Activated CD8-positive, alpha-beta memory T cell treated with anti-CD3 and anti-CD28 coated beads, Interleukin-2, amount 50 U/mL, for 1 hour (primary cell): ENCODE data around the gene ZFYVE9.
A peak's percentile ranks its signal among the peaks of the same experiment; 100 is the strongest.

ENCODE experiments used
- DNase-seq: peaks from one replicate; pipeline ENCODE4 v3.0.0-alpha.2; 2020; ENCODE audit errors: extremely low read depth

Gene ZFYVE9

DNA sequence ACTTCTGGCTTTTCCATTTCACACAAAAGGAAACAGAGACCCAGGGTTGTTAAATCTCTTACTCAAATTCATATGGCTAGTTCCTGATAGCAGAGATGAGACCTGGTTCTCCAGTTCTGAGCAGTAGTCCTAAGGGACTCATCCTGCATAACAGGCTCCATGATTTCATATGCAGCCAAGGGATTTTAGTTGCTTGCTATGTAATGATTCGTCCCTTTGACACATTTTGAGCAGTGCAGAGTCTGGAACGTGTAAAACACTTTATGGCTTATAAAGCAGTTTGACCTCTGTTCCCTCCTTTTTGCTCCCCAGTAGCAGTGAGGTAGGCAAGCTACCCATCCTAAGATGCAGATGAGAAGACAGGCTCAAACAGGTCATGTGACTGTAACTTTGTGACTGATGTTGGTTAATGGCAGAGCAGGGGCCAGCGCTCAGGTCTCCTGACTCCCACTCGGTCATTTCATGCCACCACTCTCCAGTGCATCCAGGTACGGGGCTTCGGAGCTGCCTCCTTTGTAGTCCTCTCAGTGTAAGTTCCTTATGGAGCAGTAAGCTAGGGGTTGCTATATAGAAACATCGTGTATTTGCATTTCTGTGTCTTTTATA lies 199.9 kb downstream of the ZFYVE9 start:
- DNase-seq: no peak

DNA sequence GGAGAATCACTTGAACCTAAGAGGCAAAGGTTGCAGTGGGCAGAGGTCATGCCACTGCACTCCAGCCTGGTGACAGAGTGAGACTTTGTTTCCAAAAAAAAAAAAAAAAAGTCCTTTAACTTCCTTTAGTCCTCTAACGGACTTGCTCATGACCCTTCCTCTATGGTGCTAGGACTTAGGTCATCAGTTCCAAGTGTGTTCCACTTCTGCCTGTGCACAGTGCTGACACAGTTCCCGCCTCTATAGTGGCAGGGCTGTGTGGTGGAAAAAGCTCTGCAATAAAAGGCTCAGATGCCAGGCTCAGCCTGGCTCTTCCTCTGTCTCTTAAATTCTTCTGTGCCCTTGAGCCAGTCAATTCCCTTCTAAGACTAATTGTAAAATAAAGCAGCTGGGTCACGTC lies 202.1 kb downstream of the ZFYVE9 start:
- DNase-seq: no peak

DNA sequence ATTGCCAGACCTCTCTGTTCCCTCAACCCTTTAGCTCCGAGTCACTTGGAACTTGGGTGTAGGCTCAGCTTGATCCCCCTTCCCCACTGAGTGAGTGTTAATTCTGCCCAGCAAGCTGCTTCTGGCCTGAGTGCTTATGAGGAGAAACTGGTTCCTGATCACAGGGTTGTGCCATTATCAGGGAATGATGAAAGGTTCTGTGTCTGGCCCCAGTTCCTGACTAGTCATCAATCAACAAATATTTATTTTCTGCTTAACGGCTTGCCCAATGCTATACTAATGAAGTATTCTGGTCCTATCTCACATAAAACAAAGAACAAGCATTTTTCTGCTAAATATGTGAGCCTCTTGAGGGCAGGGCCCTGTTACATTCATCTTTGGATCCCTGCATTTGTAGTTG lies 203.4 kb downstream of the ZFYVE9 start:
- DNase-seq: no peak

GRCh38 chr1:52346653-52347052 lies 204.8 kb downstream of the ZFYVE9 start:
- no peak for DNase-seq

DNA sequence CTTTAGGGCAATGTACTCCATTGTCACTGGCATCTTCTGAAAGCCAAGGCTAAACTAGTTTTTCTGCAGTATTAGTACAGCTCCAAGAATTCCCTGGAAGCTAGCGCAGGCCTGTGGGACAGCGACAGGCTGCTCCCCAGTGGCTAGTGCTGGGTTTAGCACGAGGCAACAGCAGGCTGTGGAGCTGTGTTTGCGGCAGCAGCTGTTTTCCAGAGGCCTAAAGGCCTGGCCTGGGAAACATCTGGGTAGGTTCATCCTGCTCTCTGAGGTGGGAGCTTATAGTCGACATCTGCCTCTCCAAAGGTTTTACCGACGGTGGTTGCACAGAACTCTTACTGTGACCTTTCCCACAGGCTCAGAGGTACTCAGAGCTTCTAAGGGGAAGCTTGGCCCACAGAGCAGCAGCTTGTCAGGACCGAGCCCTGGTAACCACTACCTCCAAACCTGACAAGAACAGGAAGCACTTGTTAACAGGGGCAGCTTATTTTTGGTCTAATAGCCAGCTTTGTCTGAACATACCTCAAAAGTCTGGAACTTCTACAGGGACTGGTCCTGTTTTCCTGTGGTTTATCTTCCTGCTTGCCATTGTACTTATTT lies 206.9 kb downstream of the ZFYVE9 start:
- no peak for DNase-seq

DNA sequence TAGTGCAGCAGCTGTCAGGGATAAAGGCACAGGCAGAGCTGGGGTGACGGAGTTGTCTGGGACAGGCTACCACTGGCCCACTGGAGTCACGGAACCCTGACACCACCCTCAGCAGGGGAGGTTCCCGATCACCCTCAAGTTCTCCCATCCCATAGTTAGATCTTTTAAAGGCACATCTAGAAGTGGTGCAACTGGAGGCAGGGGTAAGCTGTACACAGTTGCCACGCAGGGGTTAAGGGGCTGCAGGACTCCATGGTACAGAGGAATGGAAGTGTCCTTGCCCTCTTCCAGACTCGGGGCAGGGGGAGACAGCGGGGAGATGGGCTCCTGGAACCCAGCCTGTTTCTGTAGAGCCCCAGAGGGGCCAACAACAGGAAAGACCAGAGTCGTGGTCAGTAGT lies 210.8 kb downstream of the ZFYVE9 start:
- DNase-seq: no peak

- DNase-seq: no peak
Measured at GRCh38 chr1:52355436-52355835, 213.5 kb downstream of the ZFYVE9 start.

DNA sequence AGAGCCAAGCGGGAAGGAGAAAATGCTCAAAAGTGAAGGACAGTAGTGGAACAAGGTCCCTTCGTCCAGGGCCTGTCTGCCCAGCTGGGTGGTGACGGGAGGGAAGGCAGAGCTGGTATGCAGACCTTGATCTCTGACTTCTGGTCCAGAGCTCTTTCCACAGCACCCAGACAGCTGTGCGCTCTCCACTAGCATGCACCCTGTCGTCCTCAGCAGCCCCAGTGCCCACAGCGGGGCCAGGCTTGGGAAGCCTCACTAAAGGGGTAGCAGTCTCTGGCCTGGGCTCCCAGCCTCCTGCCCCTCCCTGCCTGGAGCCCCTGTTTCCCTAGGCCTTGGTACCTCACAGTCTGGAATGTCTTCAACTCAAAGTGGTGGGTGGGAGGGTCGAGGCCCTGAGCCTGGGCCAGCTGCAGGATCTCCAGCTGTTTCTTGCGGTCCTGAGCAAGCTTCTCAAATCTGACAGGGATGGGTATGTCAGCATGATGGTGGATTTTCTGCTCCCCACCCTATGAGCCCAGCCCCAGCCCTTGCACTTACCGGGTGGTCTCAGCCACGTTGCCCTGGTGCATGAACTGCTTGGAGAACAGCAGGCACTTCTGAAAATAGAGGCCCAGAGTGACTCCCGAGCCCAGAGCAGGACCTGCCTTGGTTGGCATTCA lies 214.1 kb downstream of the ZFYVE9 start:
- DNase-seq: no peak

GRCh38 chr1:52356818-52357355 lies 215.0 kb downstream of the ZFYVE9 start:
- no peak for DNase-seq

DNA sequence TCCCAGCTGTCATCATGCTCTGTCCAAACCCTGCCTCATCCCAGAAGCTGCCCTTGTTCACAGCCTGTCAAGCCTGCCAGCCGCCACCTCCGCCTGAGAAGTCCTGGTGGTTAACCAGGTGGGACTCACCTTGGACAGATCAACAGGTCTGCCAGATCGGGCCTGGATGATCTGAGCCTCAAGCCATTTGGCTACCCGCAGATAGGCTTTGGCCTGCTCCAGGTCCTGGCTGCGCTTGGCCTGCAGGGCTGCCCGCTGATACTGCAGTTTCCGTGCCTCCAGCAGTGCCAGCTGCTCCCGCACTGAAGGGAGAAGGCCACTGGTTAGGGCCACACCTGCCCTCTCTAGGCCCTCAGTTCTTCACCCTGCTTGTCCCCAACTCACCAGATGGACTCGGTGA lies 215.5 kb downstream of the ZFYVE9 start:
- DNase-seq: no peak

DNA sequence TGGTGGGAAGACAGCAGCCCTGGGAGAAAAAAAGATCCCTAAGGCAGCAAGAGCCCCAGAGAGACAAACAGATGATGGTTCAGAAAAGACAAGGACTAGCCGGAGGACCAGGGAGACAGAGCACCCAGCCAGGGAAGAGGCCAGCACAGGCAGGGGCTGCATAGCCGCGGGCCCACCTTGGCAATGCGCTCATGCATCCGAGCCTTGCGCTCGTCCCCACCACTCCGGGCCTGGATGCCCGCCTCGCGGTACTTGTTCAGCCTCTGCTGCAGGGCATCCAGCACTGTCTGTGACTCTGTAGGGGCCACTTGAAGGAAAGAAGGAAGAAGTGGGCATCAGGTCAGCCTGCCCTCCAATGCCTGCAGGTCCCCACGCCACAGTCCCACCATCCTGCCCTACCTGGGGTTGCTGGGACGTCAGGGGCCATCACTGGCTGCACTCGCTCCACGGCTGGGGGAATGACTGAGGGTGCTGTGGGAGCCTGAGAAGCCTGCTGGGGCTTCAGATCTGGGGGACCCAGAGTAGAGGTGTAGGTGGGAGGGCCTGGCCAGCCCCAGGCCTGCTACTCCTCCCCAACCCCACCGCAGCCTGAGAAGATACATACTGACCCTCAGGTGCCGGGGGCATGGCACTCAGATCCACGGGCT lies 217.1 kb downstream of the ZFYVE9 start:
- no peak for DNase-seq

DNA sequence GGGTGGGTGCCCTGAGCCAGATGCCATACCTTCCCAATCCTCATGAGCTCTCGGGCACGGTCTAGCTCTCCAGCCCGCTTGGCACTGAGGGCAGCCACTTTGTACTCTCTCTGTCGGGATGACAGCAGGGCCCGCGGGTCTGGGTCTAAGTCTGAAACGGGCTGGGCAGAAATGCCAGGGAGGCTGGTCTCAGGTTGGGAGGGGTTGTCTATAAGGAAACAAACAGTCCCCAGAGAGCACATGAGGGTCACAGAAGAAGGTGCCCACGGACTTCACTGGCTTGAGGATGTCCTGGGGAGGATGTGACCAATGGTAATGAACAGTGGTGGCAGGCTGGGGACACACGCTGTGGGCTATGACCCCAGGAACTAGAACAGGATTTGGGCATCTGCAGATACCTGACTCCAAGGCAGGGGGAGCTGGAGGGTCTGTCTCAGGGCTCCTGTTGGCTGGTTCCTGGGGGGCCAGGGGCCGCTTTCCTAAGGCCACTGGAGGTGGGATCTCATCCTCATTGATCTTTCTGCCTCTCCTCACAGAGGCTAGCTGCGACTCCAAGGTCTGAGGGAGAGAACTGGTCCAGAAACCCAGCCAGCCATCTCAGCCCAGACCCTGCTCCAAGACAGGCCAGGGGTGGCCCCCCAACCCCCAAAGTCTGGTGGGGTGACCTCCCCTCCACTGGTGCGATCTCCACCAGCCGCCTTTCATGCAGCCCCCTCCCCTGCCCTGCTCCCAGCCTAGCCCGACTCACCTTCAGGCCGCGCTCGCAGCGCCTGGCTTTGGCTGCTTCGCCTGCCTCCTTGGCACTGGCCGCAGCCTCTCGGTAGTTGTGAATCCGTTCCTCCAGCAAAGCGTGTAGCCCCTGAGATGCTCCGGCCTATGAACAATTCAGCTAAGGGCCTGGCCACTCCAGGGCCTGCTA lies 218.0 kb downstream of the ZFYVE9 start:
- DNase-seq: no peak

GRCh38 chr1:52360595-52360968 lies 218.7 kb downstream of the ZFYVE9 start:
- DNase-seq: no peak

DNA sequence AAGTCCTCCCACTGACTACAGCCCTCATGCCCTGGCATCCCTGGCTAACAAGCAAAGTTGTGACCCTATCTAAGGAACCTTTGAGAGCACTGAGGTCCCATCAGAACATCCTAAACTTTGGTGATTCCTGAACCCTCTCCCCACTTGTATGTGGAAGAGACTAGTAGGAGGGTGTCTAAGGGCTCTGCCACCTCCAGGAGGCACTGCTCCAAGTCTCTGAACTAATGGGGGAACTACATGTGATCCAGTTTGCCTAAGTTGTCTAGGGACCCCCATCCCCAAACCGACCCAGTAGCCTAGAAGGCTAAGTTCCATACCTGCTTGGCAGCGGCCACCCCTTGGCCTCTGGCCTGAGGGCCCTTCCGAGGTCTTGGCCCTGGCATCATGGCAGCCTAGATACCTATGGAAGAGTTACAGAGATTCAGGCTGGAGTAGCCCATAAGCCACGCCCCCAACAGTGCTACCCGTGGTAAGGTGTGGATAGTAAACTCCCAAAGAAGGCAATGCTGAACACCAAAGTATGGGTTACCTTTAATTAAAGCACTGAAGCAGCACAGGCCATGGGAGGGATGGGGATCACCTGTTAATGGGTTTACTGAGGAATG lies 222.4 kb downstream of the ZFYVE9 start:
- DNase-seq: no peak

DNA sequence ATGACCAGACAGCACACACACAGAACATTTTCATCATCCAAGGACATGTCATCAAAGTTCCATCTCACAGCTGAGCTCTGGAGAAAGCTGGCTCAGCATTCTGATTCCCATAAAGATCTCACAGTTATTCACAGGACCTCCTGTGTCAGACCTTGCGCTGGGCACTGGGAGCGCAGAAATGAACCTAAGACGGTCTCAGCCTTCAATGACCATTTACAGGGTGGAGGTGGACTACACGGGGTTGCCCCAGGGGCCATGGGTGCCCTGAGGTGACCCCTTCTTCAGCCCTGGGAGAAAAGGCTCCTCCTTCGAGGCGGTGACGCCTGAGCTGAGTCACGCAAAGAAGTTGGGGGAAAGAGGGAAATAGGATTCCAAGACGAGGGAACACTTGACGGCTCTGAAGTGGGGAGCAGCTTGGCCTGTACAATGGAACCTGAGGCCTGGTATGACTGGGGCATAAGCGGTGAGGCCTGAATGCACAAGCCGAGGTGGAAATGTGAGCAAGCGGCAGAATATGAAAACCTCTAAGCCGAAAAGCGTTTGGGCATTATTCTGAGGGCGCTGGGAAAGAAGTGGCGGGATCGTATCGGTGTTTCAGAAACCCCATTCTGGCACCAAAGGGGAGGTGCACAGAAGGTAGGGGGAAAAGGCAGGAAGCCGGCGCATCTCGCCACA lies 223.3 kb downstream of the ZFYVE9 start:
- DNase-seq: no peak

DNA sequence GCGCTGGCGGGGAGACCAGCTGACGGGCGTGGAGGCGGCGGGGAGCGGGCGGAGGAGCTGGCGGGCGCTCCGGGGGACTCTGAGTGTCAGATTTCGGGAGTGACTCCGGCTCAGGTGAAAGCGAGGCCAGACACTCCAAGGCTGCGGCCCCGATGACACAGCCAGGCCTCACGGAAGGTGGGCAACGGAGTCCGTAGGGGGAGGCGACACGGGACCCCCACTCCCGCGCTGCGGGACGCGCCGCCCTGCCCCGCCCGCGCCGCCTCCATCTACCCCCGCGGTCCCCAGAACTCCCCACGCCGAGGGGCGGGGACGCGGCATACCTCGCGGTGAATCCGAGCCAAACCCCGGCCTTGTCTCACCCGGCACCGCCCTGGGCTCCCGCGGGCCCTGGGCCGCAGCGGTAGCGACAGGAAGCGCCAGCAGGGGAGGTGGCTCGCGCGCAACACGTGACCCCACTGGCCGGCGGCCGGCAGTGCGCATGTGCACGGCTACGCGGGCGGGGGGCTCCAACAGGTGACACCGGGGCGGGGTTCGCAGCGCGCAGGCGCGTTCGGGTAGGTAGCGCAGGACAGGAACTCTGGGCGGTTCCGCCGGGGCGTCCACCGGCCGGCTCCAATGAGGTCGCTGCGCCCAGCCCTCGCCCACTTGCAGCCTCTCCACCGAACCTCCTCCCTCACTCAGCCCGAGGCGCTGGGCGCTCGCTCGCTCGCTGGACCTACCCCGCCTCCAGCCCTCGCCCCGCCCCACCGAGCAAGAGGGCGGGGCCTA lies 224.0 kb downstream of the ZFYVE9 start, which contains the start of gene CC2D1B:
Gene CC2D1B, minus strand, starts transcription at position 460 of the 771 bp plus-strand sequence. CDS start 1,585 bp downstream, outside the sequence.
- DNase-seq: peak; percentile 95

- no peak for DNase-seq
Measured at GRCh38 chr1:52366517-52366827, 224.6 kb downstream of the ZFYVE9 start.

GRCh38 chr1:52367272-52367671 lies 225.4 kb downstream of the ZFYVE9 start:
- DNase-seq: no peak

DNA sequence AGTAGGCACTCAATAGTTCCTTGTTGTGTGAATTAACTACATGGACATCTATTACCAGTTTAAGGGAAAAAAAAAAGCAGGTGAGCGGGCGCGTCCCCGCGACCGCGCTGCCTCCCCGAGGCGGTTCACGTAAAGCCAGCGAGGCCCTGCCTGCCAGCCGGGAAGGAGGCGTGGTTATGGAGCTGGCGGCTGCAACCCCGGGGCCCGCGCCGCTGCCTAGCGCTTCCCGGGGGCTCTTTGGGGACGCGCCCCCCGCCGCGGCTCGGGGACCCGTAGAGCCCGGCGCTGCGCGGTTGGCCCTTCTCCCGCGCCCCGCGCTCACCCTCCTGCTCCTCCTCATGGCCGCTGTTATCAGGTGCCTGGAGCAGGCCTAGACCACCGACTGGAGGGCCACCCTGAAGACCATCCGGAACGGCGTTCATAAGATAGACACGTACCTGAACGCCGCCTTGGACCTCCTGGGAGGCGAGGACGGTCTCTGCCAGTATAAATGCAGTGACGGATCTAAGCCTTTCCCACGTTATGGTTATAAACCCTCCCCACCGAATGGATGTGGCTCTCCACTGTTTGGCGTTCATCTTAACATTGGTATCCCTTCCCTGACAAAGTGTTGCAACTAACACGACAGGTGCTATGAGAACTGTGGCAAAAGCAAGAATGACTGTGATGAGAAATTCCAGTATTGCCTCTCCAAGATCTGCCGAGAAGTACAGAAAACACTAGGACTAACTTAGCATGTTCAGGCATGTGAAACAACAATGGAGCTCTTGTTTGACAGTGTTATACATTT lies 226.7 kb downstream of the ZFYVE9 start:
- DNase-seq: peak; percentile 12
